ENCODE measurements around the gene COQ8A.

COQ8A gene

GRCh38 chr1:226950871-226951270 lies 10.8 kb downstream of the COQ8A start:
- Histone ChIP-seq H3K9me2 (replicated peaks; ENCODE audit: low read depth, low read length) (no peaks in the 10 kb centered on the region), H4K20me1 (ENCODE audit: insufficient read depth, low read length, poor library complexity, severe bottlenecking) (no peaks in the 10 kb centered on the region), H3K79me2 (ENCODE audit: insufficient read depth, low read length) (peaks cover 65% of the 10 kb centered on the region; the same call in 1 of the 2 replicates), H3K4me1 (ENCODE audit: insufficient read depth, low read length, poor library complexity, severe bottlenecking) (peaks cover 9% of the 10 kb centered on the region), H3K9me3 (ENCODE audit: insufficient read depth, low read depth, low read length) (no peaks in the 10 kb centered on the region), H3K9ac (ENCODE audit: low read depth, low read length, poor library complexity, severe bottlenecking) (no peak overlapping the region), H3F3A (ENCODE audit: low read depth) (no peaks in the 10 kb centered on the region), H3K4me2 (ENCODE audit: low read depth, low read length, poor library complexity, severe bottlenecking) (no peak overlapping the region), H3K4me3 (ENCODE audit: low read length, poor library complexity, severe bottlenecking) (no peak overlapping the region), H3K36me3 (ENCODE audit: insufficient read depth, low read length) (no peaks in the 10 kb centered on the region), H2AFZ (ENCODE audit: low read length) (no peak overlapping the region), H3K27me3 (ENCODE audit: insufficient read depth, low read length, poor library complexity, severe bottlenecking) (no peaks in the 10 kb centered on the region)
- TF ChIP-seq EZH2phosphoT487 (IDR thresholded peaks at IDR 0.05; ENCODE audit: borderline replicate concordance) = no peak
- TF ChIP-seq CTCF (conservative IDR thresholded peaks at IDR 0.05; ENCODE audit: low read length) = no peak

- Histone ChIP-seq H3K9me2 (replicated peaks; ENCODE audit: low read depth, low read length) (no peaks in the 10 kb centered on the region), H3K36me3 (ENCODE audit: insufficient read depth, low read length) (no peaks in the 10 kb centered on the region), H3K79me2 (ENCODE audit: insufficient read depth, low read length) (peaks cover 59% of the 10 kb centered on the region; the same call in 1 of the 2 replicates), H2AFZ (ENCODE audit: low read length) (no peak overlapping the region), H4K20me1 (ENCODE audit: insufficient read depth, low read length, poor library complexity, severe bottlenecking) (no peaks in the 10 kb centered on the region), H3K4me3 (ENCODE audit: low read length, poor library complexity, severe bottlenecking) (no peak overlapping the region), H3F3A (ENCODE audit: low read depth) (no peaks in the 10 kb centered on the region), H3K27me3 (ENCODE audit: insufficient read depth, low read length, poor library complexity, severe bottlenecking) (no peaks in the 10 kb centered on the region), H3K9ac (ENCODE audit: low read depth, low read length, poor library complexity, severe bottlenecking) (no peak overlapping the region), H3K4me1 (ENCODE audit: insufficient read depth, low read length, poor library complexity, severe bottlenecking) (peaks cover 3% of the 10 kb centered on the region), H3K4me2 (ENCODE audit: low read depth, low read length, poor library complexity, severe bottlenecking) (no peak overlapping the region), H3K9me3 (ENCODE audit: insufficient read depth, low read depth, low read length) (no peaks in the 10 kb centered on the region)
- TF ChIP-seq CTCF (conservative IDR thresholded peaks at IDR 0.05; ENCODE audit: low read length) (no peak), EZH2phosphoT487 (IDR thresholded peaks at IDR 0.05; ENCODE audit: borderline replicate concordance) (no peak)
Observed at GRCh38 chr1:226951286-226952117, 11.4 kb downstream of the COQ8A start.

- H2AFZ ChIP-seq (ENCODE audit: low read length) = no peak overlapping the region
- TF ChIP-seq CTCF (conservative IDR thresholded peaks at IDR 0.05; ENCODE audit: low read length) (no peak), EZH2phosphoT487 (IDR thresholded peaks at IDR 0.05; ENCODE audit: borderline replicate concordance) (no peak)
- no peaks in the 10 kb centered on the region for H3F3A ChIP-seq (ENCODE audit: low read depth)
- H3K4me1 ChIP-seq (ENCODE audit: insufficient read depth, low read length, poor library complexity, severe bottlenecking) = no peaks in the 10 kb centered on the region
- H4K20me1 ChIP-seq (ENCODE audit: insufficient read depth, low read length, poor library complexity, severe bottlenecking) = no peaks in the 10 kb centered on the region
- H3K4me3 ChIP-seq (ENCODE audit: low read length, poor library complexity, severe bottlenecking) = no peak overlapping the region
- H3K4me2 ChIP-seq (ENCODE audit: low read depth, low read length, poor library complexity, severe bottlenecking) = no peak overlapping the region
- no peaks in the 10 kb centered on the region for H3K27me3 ChIP-seq (ENCODE audit: insufficient read depth, low read length, poor library complexity, severe bottlenecking)
- H3K9me2 ChIP-seq (replicated peaks; ENCODE audit: low read depth, low read length) = no peaks in the 10 kb centered on the region
- H3K9me3 ChIP-seq (ENCODE audit: insufficient read depth, low read depth, low read length) = no peaks in the 10 kb centered on the region
- H3K9ac ChIP-seq (ENCODE audit: low read depth, low read length, poor library complexity, severe bottlenecking) = no peak overlapping the region
- peaks cover 53% of the 10 kb centered on the region; the same call in 1 of the 2 replicates for H3K79me2 ChIP-seq (ENCODE audit: insufficient read depth, low read length)
- no peaks in the 10 kb centered on the region for H3K36me3 ChIP-seq (ENCODE audit: insufficient read depth, low read length)
Observed at GRCh38 chr1:226952118-226952441, 12.0 kb downstream of the COQ8A start.
